A549 (cell line): ENCODE results near the gene OR6B3. TPM values are rescaled to one million over a fixed set of nuclear protein-coding genes. Genes with fewer than 3 reads are reported as not detected.

ENCODE experiments used
- ATAC-seq, 2 experiments: fragments of 200-7000 bp in 1 of 2; fragments of >200 bp in 1 of 2; cut with Nextera tagmentation in 1 of 2; cut with Tn5 transposase in 1 of 2; 3 replicates each; pipeline versions ENCODE4 v1.8.0 to v1.9.1; 2018 to 2020; ENCODE audit warnings: mild to moderate bottlenecking in 1 of 2, moderate library complexity in 1 of 2
- CTCF ChIA-PET: fragments of 300-600 bp; sonication (Branson Sonifier 250); formaldehyde crosslinking; extraction: SDS; loops from one replicate; lab custom pipeline; 2021; ENCODE audit warnings: antibody characterized with exemption, inconsistent platforms; lab: Yijun Ruan, JAX
- POLR2A ChIA-PET: fragments of 350-600 bp; formaldehyde crosslinking; extraction: SDS; loops from one replicate; lab custom pipeline; 2021; ENCODE audit warnings: antibody characterized with exemption, inconsistent platforms; lab: Yijun Ruan, JAX
- DNase-seq, 2 experiments: peaks; one replicate each; pipeline versions ENCODE4 v3.0.0 to v3.0.0-alpha.2; 2011 to 2016; ENCODE audit warnings: low read depth in 1 of 2, low spot score in 1 of 2
- FAIRE-seq: peaks from 2 replicates; lab custom pipeline; 2011; peaks lifted over from hg19 to GRCh38; lab: Jason Lieb, UNC
- H3K27ac ChIP-seq, 2 experiments: fragments of >200 bp; sonication (Bioruptor Twin); formaldehyde crosslinking; 3 replicates each; pipeline ENCODE4 v1.5.1; 2016 to 2017
- H3K4me1 ChIP-seq: fragments of >200 bp; sonication (Bioruptor Twin); formaldehyde crosslinking; 3 replicates; pipeline ENCODE4 v1.6.1; 2016
- H3K4me2 ChIP-seq: fragments of >200 bp; sonication (Bioruptor Twin); formaldehyde crosslinking; 3 replicates; pipeline ENCODE4 v1.6.1; 2016
- H3K4me3 ChIP-seq: fragments of >200 bp; sonication (Bioruptor Twin); formaldehyde crosslinking; 3 replicates; pipeline ENCODE4 v1.5.1; 2016
- H3K9me3 ChIP-seq: fragments of >200 bp; sonication (Bioruptor Twin); formaldehyde crosslinking; 3 replicates; pipeline ENCODE4 v1.6.1; 2016
- BHLHE40 ChIP-seq: IDR thresholded peaks from 2 replicates; pipeline ENCODE4 v1.6.1; 2012; ENCODE audit warnings: low read depth, low read length, inconsistent platforms
- CBX2 ChIP-seq: fragments of 200-600 bp; sonication (generic); IDR thresholded peaks from 2 replicates; pipeline ENCODE4 v1.6.1; 2016; ENCODE audit warnings: low read depth, mild to moderate bottlenecking, borderline replicate concordance
- CHD2 ChIP-seq: fragments of 150-350 bp; IDR thresholded peaks from 2 replicates; pipeline ENCODE4 v1.6.1; 2014; ENCODE audit warnings: low read length; ENCODE audit not compliant: partially characterized antibody
- CHD4 ChIP-seq: fragments of 200-600 bp; sonication (generic); IDR thresholded peaks from 2 replicates; pipeline ENCODE4 v1.6.1; 2016; ENCODE audit warnings: antibody characterized with exemption, mild to moderate bottlenecking, borderline replicate concordance
- EHF ChIP-seq: fragments of 250-450 bp; sonication (Bioruptor Pico); IDR thresholded peaks from 2 replicates; pipeline ENCODE4 v1.5.0; 2020; ENCODE audit warnings: mild to moderate bottlenecking
- EP300 ChIP-seq, 2 experiments: fragments of >200 bp; sonication (Bioruptor Twin); formaldehyde crosslinking; IDR thresholded peaks; 2 replicates in 1 of 2; 3 replicates in 1 of 2; pipeline ENCODE4 v1.6.1; 2016 to 2017
- HMGXB4 ChIP-seq: fragments of 250-450 bp; sonication (Bioruptor Pico); IDR thresholded peaks from 2 replicates; pipeline ENCODE4 v1.5.0; 2021; ENCODE audit warnings: mild to moderate bottlenecking, moderate library complexity, borderline replicate concordance
- JUN ChIP-seq, 2 experiments: fragments of >200 bp; sonication (Bioruptor Twin); formaldehyde crosslinking; IDR thresholded peaks; 2 replicates in 1 of 2; 3 replicates in 1 of 2; pipeline ENCODE4 v1.6.1; 2016 to 2017
- MAFK ChIP-seq: fragments of 450-650 bp; IDR thresholded peaks from 2 replicates; pipeline ENCODE4 v1.6.1; 2014; ENCODE audit not compliant: partially characterized antibody
- MAZ ChIP-seq: fragments of 150-350 bp; IDR thresholded peaks from 2 replicates; pipeline ENCODE4 v1.6.1; 2014; ENCODE audit warnings: antibody characterized with exemption, low read depth, low read length, borderline replicate concordance
- NPAS2 ChIP-seq: fragments of 250-450 bp; sonication (Bioruptor Pico); IDR thresholded peaks from 2 replicates; pipeline ENCODE4 v1.8.0; 2022; ENCODE audit warnings: mild to moderate bottlenecking, moderate library complexity, borderline replicate concordance
- NR3C1 ChIP-seq: fragments of >200 bp; sonication (Bioruptor Twin); formaldehyde crosslinking; IDR thresholded peaks from 3 replicates; pipeline ENCODE4 v1.6.1; 2017
- PBX3 ChIP-seq: IDR thresholded peaks from 2 replicates; pipeline ENCODE4 v1.6.1; 2012
- PHF8 ChIP-seq: fragments of 200-600 bp; sonication (generic); IDR thresholded peaks from 2 replicates; pipeline ENCODE4 v1.6.1; 2016; ENCODE audit warnings: low read depth, mild to moderate bottlenecking, antibody characterized with exemption, moderate library complexity, borderline replicate concordance
- POLR2A ChIP-seq: IDR thresholded peaks from 2 replicates; pipeline ENCODE4 v1.6.1; 2012; ENCODE audit warnings: mild to moderate bottlenecking, low read length
- RAD21 ChIP-seq, 2 experiments: fragments of >200 bp in 1 of 2; sonication (Bioruptor Twin) in 1 of 2; formaldehyde crosslinking in 1 of 2; IDR thresholded peaks in 1 of 2; conservative IDR thresholded peaks in 1 of 2; 2 replicates in 1 of 2; 3 replicates in 1 of 2; pipeline ENCODE4 v1.6.1; 2012 to 2018; ENCODE audit warnings: inconsistent platforms in 1 of 2
- RARB ChIP-seq: fragments of 250-450 bp; sonication (Bioruptor Pico); IDR thresholded peaks from 2 replicates; pipeline ENCODE4 v1.8.0; 2021; ENCODE audit warnings: mild to moderate bottlenecking, moderate library complexity
- SMC3 ChIP-seq: fragments of >200 bp; sonication (Bioruptor Twin); formaldehyde crosslinking; IDR thresholded peaks from 3 replicates; pipeline ENCODE4 v1.6.1; 2018; ENCODE audit warnings: inconsistent platforms
- TP53 ChIP-seq: fragments of 250-450 bp; sonication (Bioruptor Pico); IDR thresholded peaks from 2 replicates; pipeline ENCODE4 v1.5.0; 2021; ENCODE audit warnings: mild to moderate bottlenecking, moderate library complexity
- ZNF302 ChIP-seq: fragments of 250-450 bp; sonication (Bioruptor Pico); IDR thresholded peaks from 2 replicates; pipeline ENCODE4 v1.9.0; 2021; ENCODE audit warnings: inconsistent platforms, mild to moderate bottlenecking, moderate library complexity
- ZSCAN20 ChIP-seq: fragments of 250-450 bp; sonication (Bioruptor Pico); IDR thresholded peaks from 2 replicates; pipeline ENCODE4 v1.8.0; 2022; ENCODE audit warnings: mild to moderate bottlenecking, moderate library complexity
- WGBS: methylation state at CpG from one replicate; pipeline ENCODE4 v1.1.6; 2017; ENCODE audit errors: missing lambda C conversion rate; 5-methylcytosine and 5-hydroxymethylcytosine counted together
- polyA plus RNA-seq, 4 experiments: library from polyadenylated mRNA; depleted of rRNA in 3 of 4; stranded (reverse); fragments of >200 nt; fragmentation: RNase III in 1 of 4; extraction: RNeasy Plus Mini Kit Qiagen cat#74134 plus additional on column Dnase treatment in 1 of 4; gene quantifications; 2 replicates in 3 of 4; 3 replicates in 1 of 4; pipeline ENCODE4 v1.2.3, GENCODE V29; 2011 to 2017

OR6B3 gene
- polyA plus RNA-seq, 2 of the 4 experiments (the other 2 are of a cell fraction): not detected

GRCh38 chr2:240041363-240041762 is 12.0 kb downstream of the OR6B3 start:
- Histone ChIP-seq H3K4me3 (no peak overlapping the region), H3K27ac (no peak overlapping the region), H3K4me1 (no peaks in the 10 kb centered on the region), H3K4me2 (no peak overlapping the region), H3K9me3 (peaks cover 3% of the 10 kb centered on the region; the same call in 1 of the 3 replicates)
- CTCF ChIA-PET: no interaction called here
- no peak for FAIRE-seq
- 45% methylated on average over 6 of the region's 6 CpGs for WGBS
- POLR2A ChIA-PET: no interaction called here
- ATAC-seq: no peak; a peak in 1 of 6 replicates
- TF ChIP-seq JUN (IDR thresholded peaks at IDR 0.05) (no peak), HMGXB4 (CRISPR knock-in tag) (no peak), ZNF302 (CRISPR knock-in tag) (no peak), BHLHE40 (no peak), RAD21 (conservative IDR thresholded peaks at IDR 0.05 in 1 of 2, IDR thresholded peaks at IDR 0.05 in 1 of 2) (no peak), CBX2 (no peak), EHF (CRISPR knock-in tag) (no peak)
- DNase-seq: no peak

GRCh38 chr2:240037358-240037757 is 16.0 kb downstream of the OR6B3 start:
- no peak for TF ChIP-seq CHD4
- no peak for TF ChIP-seq TP53
- TF ChIP-seq HMGXB4 (CRISPR knock-in tag): no peak
- no peak for TF ChIP-seq EP300 (IDR thresholded peaks at IDR 0.05)
- no peak for TF ChIP-seq MAZ
- TF ChIP-seq NPAS2 (CRISPR knock-in tag): no peak
- no peak for TF ChIP-seq NR3C1
- TF ChIP-seq PHF8: no peak
- TF ChIP-seq ZSCAN20 (CRISPR knock-in tag): no peak
- no peak for TF ChIP-seq CHD2
- TF ChIP-seq POLR2A: no peak
- no peak for TF ChIP-seq SMC3
- TF ChIP-seq RARB: no peak
- DNase-seq (no peak), ATAC-seq (no peak), FAIRE-seq (no peak)
- POLR2A ChIA-PET: no interaction called here
- Histone ChIP-seq H3K4me3 (no peak overlapping the region), H3K9me3 (peaks cover 3% of the 10 kb centered on the region; the same call in 1 of the 3 replicates), H3K4me1 (no peaks in the 10 kb centered on the region), H3K4me2 (no peak overlapping the region), H3K27ac (no peak overlapping the region)
- CTCF ChIA-PET: no interaction called here

- no peak overlapping the region for H3K4me2 ChIP-seq
- no peak for FAIRE-seq
- no peaks in the 10 kb centered on the region for H3K4me1 ChIP-seq
- DNase-seq: no peak
- H3K27ac ChIP-seq: no peak overlapping the region
- no peak for TF ChIP-seq MAFK
- TF ChIP-seq PBX3: no peak
- no peak for TF ChIP-seq RARB
- 19% methylated on average over 5 of the region's 5 CpGs for WGBS
- ChIA-PET POLR2A (no interaction called here), CTCF (no interaction called here)
- no peaks in the 10 kb centered on the region for H3K9me3 ChIP-seq
- no peak overlapping the region for H3K4me3 ChIP-seq
- no peak; a peak in 1 of 6 replicates for ATAC-seq
Measured at GRCh38 chr2:240033330-240033678, 20.0 kb downstream of the OR6B3 start.
